Duodenal mucosa (tissue), 2 donors: ENCODE results near the gene RBPJ.

Experiments
- H3K27ac ChIP-seq: one replicate; pipeline ENCODE4 v1.7.0; 2013; ENCODE audit warnings: low read depth, low read length
- H3K27me3 ChIP-seq, 2 donors: one replicate each; pipeline ENCODE4 v1.7.0; 2013; ENCODE audit warnings: low read length in 2 of 2, control low read depth in 1 of 2; ENCODE audit not compliant: insufficient read depth in 2 of 2, control insufficient read depth in 1 of 2
- H3K36me3 ChIP-seq, 2 donors: one replicate each; pipeline ENCODE4 v1.7.0; 2013; ENCODE audit warnings: low read length in 2 of 2, control low read depth in 1 of 2; ENCODE audit not compliant: insufficient read depth in 2 of 2, control insufficient read depth in 1 of 2
- H3K4me1 ChIP-seq, 2 donors: one replicate each; pipeline ENCODE4 v1.7.0; 2013; ENCODE audit warnings: low read length in 2 of 2, control low read depth in 1 of 2; ENCODE audit not compliant: insufficient read depth in 2 of 2, control insufficient read depth in 1 of 2
- H3K4me3 ChIP-seq, 2 donors: one replicate each; pipeline ENCODE4 v1.7.0; 2013; ENCODE audit warnings: low read length in 2 of 2, low read depth in 1 of 2
- H3K9ac ChIP-seq, 2 donors: one replicate each; pipeline ENCODE4 v1.7.0; 2013; ENCODE audit warnings: low read length in 2 of 2, low read depth in 1 of 2
- H3K9me3 ChIP-seq, 2 donors: one replicate each; pipeline ENCODE4 v1.7.0; 2013; ENCODE audit warnings: low read length in 2 of 2, control low read depth in 1 of 2; ENCODE audit not compliant: control insufficient read depth in 1 of 2

Gene RBPJ

GRCh38 chr4:26478330-26478729 is 157.5 kb downstream of the RBPJ start:
- H3K4me3 ChIP-seq, result no peak overlapping the region
- H3K36me3 ChIP-seq, result no peaks in the 10 kb centered on the region
- no peak overlapping the region for H3K27ac ChIP-seq
- no peaks in the 10 kb centered on the region for H3K9me3 ChIP-seq
- no peaks in the 10 kb centered on the region for H3K4me1 ChIP-seq
- H3K27me3 ChIP-seq, result peaks cover 0 to 3% of the 10 kb centered on the region in 2 donors
- H3K9ac ChIP-seq, result no peak overlapping the region

GRCh38 chr4:26482508-26483462 is 162.0 kb downstream of the RBPJ start:
- Histone ChIP-seq H3K27me3 (peaks cover 3 to 14% of the 10 kb centered on the region in 2 donors), H3K36me3 (no peaks in the 10 kb centered on the region), H3K27ac (no peak overlapping the region), H3K9ac (no peak overlapping the region), H3K9me3 (no peaks in the 10 kb centered on the region), H3K4me3 (no peak overlapping the region), H3K4me1 (peaks cover 4 to 9% of the 10 kb centered on the region in 2 donors)

- Histone ChIP-seq H3K9ac (no peak overlapping the region), H3K4me3 (no peak overlapping the region), H3K27ac (no peak overlapping the region), H3K4me1 (peaks cover 4 to 9% of the 10 kb centered on the region in 2 donors), H3K9me3 (no peaks in the 10 kb centered on the region), H3K27me3 (peaks cover 3 to 23% of the 10 kb centered on the region in 2 donors), H3K36me3 (no peaks in the 10 kb centered on the region)
Observed at GRCh38 chr4:26484032-26484515, 163.3 kb downstream of the RBPJ start.

GRCh38 chr4:26484516-26484915 is 163.7 kb downstream of the RBPJ start:
- peaks cover 3 to 26% of the 10 kb centered on the region in 2 donors for H3K27me3 ChIP-seq
- H3K4me3 ChIP-seq, result no peak overlapping the region
- no peaks in the 10 kb centered on the region for H3K9me3 ChIP-seq
- no peaks in the 10 kb centered on the region for H3K36me3 ChIP-seq
- H3K27ac ChIP-seq, result no peak overlapping the region
- no peak overlapping the region for H3K9ac ChIP-seq
- H3K4me1 ChIP-seq, result peaks cover 4 to 9% of the 10 kb centered on the region in 2 donors
